OCI-LY1 (cell line): ENCODE results near the gene ATP8A1.

Experiments
- H2AFZ ChIP-seq: fragments of 200-600 bp; sonication (generic), shearing (Covaris generic); 2 replicates; pipeline ENCODE4 v1.6.0; 2014; ENCODE audit warnings: antibody characterized with exemption, mild to moderate bottlenecking, low read length
- H3F3A ChIP-seq: fragments of 200-600 bp; sonication (generic), shearing (Covaris generic); 2 replicates; pipeline ENCODE4 v1.6.0; 2014; ENCODE audit warnings: mild to moderate bottlenecking, antibody characterized with exemption, low read length, moderate library complexity; ENCODE audit not compliant: insufficient read depth
- H3K27ac ChIP-seq: fragments of 200-600 bp; sonication (generic); 2 replicates; pipeline ENCODE4 v1.5.1; 2014; ENCODE audit warnings: low read length, mixed run types, mild to moderate bottlenecking, low read depth; ENCODE audit not compliant: poor library complexity, severe bottlenecking
- H3K27me3 ChIP-seq: fragments of 200-600 bp; sonication (generic); 2 replicates; pipeline ENCODE4 v1.6.0; 2014; ENCODE audit warnings: antibody characterized with exemption, mild to moderate bottlenecking, low read length, moderate library complexity; ENCODE audit not compliant: insufficient read depth
- H3K36me3 ChIP-seq: fragments of 200-600 bp; sonication (generic); 2 replicates; pipeline ENCODE4 v1.6.1; 2014; ENCODE audit warnings: mild to moderate bottlenecking, antibody characterized with exemption, low read length, moderate library complexity, mixed read lengths; ENCODE audit not compliant: insufficient read depth
- H3K4me1 ChIP-seq: fragments of 200-600 bp; sonication (generic); 2 replicates; pipeline ENCODE4 v1.5.1; 2014; ENCODE audit warnings: mild to moderate bottlenecking, low read length, moderate library complexity; ENCODE audit not compliant: insufficient read depth, severe bottlenecking
- H3K4me2 ChIP-seq: fragments of 200-600 bp; sonication (generic), shearing (Covaris generic); 2 replicates; pipeline ENCODE4 v1.6.1; 2014; ENCODE audit warnings: low read length
- H3K4me3 ChIP-seq: fragments of 200-600 bp; sonication (generic); 2 replicates; pipeline ENCODE4 v1.5.1; 2014; ENCODE audit warnings: low read length, low read depth, mild to moderate bottlenecking, mixed read lengths; ENCODE audit not compliant: poor library complexity, severe bottlenecking
- H3K79me2 ChIP-seq: fragments of 200-600 bp; shearing (Covaris generic); 2 replicates; pipeline ENCODE4 v1.6.1; 2016; ENCODE audit warnings: mixed run types, low read length, mixed read lengths; ENCODE audit not compliant: insufficient read depth
- H3K9ac ChIP-seq: fragments of 200-600 bp; sonication (generic), shearing (Covaris generic); 2 replicates; pipeline ENCODE4 v1.6.1; 2014; ENCODE audit warnings: mild to moderate bottlenecking, low read length, mixed read lengths
- H3K9me2 ChIP-seq: fragments of 200-600 bp; sonication (generic), shearing (Covaris generic); 2 replicates; pipeline ENCODE4 v1.6.1; 2014; ENCODE audit warnings: low read depth, mild to moderate bottlenecking, low read length, mixed read lengths
- H3K9me3 ChIP-seq: fragments of 200-600 bp; shearing (Covaris generic); 2 replicates; pipeline ENCODE4 v1.6.1; 2014; ENCODE audit warnings: low read length, mixed read lengths
- H4K20me1 ChIP-seq: fragments of 200-600 bp; sonication (generic), shearing (Covaris generic); 2 replicates; pipeline ENCODE4 v1.6.0; 2016; ENCODE audit warnings: mild to moderate bottlenecking, low read length; ENCODE audit not compliant: insufficient read depth
- EZH2 ChIP-seq: fragments of 200-600 bp; sonication (generic), shearing (Covaris generic); IDR thresholded peaks from 2 replicates; pipeline ENCODE4 v1.8.0; 2017; ENCODE audit warnings: borderline replicate concordance, mixed run types, mild to moderate bottlenecking, antibody characterized with exemption, low read length, moderate library complexity, mixed read lengths
- TF ChIP-seq, protein P1 (sequence below): fragments of 200-600 bp; sonication (generic), shearing (Covaris generic); IDR thresholded peaks from 2 replicates; pipeline ENCODE4 v1.5.1; 2017; ENCODE audit warnings: mild to moderate bottlenecking, antibody characterized with exemption, low read length, moderate library complexity, mixed read lengths

The ATP8A1 gene

DNA sequence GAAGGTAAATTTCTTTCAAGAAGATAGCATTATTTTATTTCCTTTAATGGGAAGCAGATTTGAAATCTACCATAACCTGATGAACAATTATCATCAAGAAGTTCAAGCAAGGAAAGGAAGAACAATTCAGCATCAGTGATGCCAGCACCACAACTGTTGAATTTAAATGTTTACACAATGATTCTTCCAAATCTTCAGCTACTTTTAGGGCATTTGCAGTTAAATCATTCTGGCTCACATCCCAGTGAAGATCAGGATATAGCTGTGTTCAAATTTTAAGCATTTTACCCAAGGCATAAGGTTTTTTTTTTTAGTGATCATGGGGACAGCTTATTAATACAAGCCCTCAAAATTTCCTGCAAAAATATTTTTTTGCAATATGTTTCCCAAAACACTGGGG is 146.7 kb downstream of the ATP8A1 start:
- no peak overlapping the region for H3K27ac ChIP-seq
- H2AFZ ChIP-seq, result no peak overlapping the region

DNA sequence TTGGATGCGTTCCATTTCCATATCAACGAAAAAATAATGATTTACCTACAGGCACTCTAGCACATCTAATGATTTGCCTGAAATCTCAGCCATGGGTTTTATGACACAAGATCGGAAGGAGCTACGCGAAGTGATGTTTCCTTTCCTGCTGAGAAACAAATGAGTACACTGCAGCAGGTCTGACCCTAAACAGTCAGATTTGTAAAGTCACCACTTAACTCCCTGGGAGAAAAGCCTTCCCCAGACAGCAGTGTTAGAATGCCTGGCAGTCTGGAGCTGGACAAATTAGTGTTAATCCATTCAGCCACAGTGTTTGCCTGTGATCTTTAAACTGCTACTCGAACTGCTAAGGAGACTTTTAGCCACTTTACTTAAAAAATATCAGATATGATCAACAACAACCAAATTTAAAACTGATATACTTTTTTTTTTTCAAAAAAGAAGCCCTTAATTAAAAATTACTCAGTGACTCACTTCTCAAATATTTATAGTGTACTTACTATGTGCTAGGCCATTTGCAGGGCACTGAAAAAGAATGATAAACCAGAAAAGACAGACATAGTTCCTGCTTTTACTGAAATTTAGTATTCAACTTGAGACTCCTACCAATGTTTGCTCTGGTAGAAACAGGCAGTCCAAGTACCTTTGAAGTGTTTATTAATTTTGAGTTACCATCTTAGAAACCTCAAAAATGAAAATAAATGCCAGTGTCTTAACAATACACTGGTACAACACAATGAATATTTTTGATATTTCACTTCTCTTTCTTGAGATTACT is 155.1 kb downstream of the ATP8A1 start:
- TF ChIP-seq, protein P1, sequence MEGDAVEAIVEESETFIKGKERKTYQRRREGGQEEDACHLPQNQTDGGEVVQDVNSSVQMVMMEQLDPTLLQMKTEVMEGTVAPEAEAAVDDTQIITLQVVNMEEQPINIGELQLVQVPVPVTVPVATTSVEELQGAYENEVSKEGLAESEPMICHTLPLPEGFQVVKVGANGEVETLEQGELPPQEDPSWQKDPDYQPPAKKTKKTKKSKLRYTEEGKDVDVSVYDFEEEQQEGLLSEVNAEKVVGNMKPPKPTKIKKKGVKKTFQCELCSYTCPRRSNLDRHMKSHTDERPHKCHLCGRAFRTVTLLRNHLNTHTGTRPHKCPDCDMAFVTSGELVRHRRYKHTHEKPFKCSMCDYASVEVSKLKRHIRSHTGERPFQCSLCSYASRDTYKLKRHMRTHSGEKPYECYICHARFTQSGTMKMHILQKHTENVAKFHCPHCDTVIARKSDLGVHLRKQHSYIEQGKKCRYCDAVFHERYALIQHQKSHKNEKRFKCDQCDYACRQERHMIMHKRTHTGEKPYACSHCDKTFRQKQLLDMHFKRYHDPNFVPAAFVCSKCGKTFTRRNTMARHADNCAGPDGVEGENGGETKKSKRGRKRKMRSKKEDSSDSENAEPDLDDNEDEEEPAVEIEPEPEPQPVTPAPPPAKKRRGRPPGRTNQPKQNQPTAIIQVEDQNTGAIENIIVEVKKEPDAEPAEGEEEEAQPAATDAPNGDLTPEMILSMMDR, result no peak
- no peak for TF ChIP-seq EZH2
- no peak overlapping the region for H2AFZ ChIP-seq
- no peak overlapping the region for H3K9ac ChIP-seq
- peaks cover 26% of the 10 kb centered on the region for H3K36me3 ChIP-seq
- H3K9me2 ChIP-seq, result no peaks in the 10 kb centered on the region
- no peaks in the 10 kb centered on the region for H3K9me3 ChIP-seq
- no peaks in the 10 kb centered on the region for H3K4me1 ChIP-seq
- H3K27ac ChIP-seq, result no peak overlapping the region
- H4K20me1 ChIP-seq, result no peaks in the 10 kb centered on the region
- H3F3A ChIP-seq, result no peaks in the 10 kb centered on the region
- H3K79me2 ChIP-seq, result no peaks in the 10 kb centered on the region
- H3K4me3 ChIP-seq, result no peak overlapping the region
- H3K4me2 ChIP-seq, result no peak overlapping the region
- H3K27me3 ChIP-seq, result no peaks in the 10 kb centered on the region

More for the DNA sequence above, 146.7 kb downstream of the ATP8A1 start:
- H3K9me3 ChIP-seq, result no peaks in the 10 kb centered on the region
- no peak overlapping the region for H3K4me3 ChIP-seq
- H3K9me2 ChIP-seq, result no peaks in the 10 kb centered on the region
- no peaks in the 10 kb centered on the region for H3K79me2 ChIP-seq
- no peaks in the 10 kb centered on the region for H3F3A ChIP-seq
- H4K20me1 ChIP-seq, result no peaks in the 10 kb centered on the region
- no peak overlapping the region for H3K9ac ChIP-seq
- peaks cover 11% of the 10 kb centered on the region for H3K36me3 ChIP-seq
- no peaks in the 10 kb centered on the region for H3K4me1 ChIP-seq
- TF ChIP-seq, protein P1, result no peak
- TF ChIP-seq EZH2, result no peak
- no peaks in the 10 kb centered on the region for H3K27me3 ChIP-seq
- H3K4me2 ChIP-seq, result no peak overlapping the region

DNA sequence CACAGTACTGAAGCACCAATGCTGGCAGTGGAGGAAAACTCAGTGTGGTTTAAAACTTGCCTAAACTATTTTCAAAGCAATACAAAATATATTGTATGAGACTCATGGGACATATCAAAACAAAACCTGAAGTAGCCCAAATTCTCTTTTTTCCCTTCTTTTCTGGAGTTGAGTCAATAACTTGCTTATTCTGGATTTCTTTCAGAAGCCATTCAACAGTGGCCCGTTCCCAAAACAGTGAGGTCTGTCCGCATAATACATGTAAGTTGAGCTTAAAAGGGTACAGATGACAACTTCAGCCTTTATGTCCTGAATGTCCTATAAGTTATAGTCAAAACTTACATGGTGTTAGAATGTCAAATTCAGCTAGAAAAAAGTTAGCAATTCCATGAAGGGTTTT is 158.9 kb downstream of the ATP8A1 start:
- no peak overlapping the region for H3K9ac ChIP-seq
- no peaks in the 10 kb centered on the region for H4K20me1 ChIP-seq
- H3K27me3 ChIP-seq, result no peaks in the 10 kb centered on the region
- no peaks in the 10 kb centered on the region for H3K9me2 ChIP-seq
- TF ChIP-seq, protein P1, result no peak
- no peak for TF ChIP-seq EZH2
- H3F3A ChIP-seq, result no peaks in the 10 kb centered on the region
- no peak overlapping the region for H2AFZ ChIP-seq
- H3K4me1 ChIP-seq, result no peaks in the 10 kb centered on the region
- no peaks in the 10 kb centered on the region for H3K9me3 ChIP-seq
- no peak overlapping the region for H3K27ac ChIP-seq
- H3K4me2 ChIP-seq, result no peak overlapping the region
- H3K36me3 ChIP-seq, result peaks cover 10% of the 10 kb centered on the region; the same call in 1 of the 2 replicates
- no peak overlapping the region for H3K4me3 ChIP-seq
- no peaks in the 10 kb centered on the region for H3K79me2 ChIP-seq
